Measurements from ENCODE around the gene PTMA.
"Not testable (repeated sequence)": the region's sequence is repeated elsewhere in the genome, so short reads cannot be mapped to it uniquely, and the experiment has no call there.

Gene PTMA

DNA sequence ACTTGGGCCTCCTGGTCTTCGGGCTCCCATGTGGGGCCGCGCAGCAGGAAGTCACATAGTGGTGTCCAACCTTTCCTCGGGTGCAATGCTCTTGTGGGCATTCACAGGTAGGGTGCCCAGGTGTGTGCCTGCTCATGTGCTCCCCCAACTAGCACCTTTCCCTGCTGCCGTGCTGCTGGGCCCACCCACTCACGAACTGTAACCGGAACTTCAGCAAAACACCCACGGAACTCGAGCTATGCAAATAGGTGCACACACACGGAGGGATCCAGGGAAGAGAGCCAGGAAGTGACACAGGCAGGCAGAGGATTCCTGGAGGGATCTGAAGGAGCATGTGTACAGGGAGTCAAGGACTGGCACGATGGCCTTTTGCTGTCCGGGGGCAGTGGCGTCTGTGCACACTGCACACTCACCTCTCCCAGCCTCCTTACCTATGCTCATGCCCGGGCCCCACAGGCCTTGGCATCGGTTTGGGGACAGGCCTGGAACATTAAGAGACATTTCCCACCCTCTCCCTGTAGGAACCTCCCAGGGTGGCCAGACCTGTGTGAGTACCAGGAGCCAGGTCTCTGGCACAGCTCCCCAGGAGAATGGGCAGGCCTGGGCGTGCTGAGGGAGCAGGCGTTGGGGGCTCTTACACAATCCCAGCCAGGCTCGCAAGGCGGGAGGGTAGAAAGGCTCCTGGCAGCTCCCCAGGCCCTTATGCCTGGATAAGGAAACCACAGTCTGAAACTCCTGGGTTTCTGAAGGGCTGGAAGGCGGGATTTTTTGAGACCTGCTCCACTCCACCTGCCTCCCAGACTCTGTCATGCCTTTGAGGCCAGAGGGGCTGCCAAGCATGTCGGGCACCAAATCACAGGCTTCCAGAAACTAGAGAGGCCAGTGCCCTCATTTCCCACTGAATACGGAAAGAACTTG, 6.6 kb upstream of the PTMA start:
- DNase-seq: peak in 1 of 2 experiments; percentile 27

DNA sequence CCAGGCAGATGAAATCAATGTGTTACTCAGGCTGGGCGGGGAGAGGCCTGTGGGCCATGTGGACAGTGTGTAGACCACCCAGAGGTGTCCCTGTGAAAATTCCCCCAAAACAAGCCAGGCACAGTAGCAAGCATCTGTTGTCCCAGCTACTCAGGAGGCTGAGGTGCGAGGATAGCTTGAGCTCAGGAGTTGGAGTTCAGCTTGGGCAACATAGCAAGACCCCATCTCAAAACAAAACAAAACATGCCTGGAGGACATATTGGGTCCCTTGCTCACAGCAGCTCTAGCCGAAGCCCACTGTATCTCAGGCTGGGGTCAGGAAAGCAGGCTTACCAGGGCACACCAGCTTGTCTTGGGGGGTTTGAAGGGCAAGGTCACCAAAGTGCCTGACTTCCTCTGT, 4.3 kb upstream of the PTMA start:
- no peak for DNase-seq

DNA sequence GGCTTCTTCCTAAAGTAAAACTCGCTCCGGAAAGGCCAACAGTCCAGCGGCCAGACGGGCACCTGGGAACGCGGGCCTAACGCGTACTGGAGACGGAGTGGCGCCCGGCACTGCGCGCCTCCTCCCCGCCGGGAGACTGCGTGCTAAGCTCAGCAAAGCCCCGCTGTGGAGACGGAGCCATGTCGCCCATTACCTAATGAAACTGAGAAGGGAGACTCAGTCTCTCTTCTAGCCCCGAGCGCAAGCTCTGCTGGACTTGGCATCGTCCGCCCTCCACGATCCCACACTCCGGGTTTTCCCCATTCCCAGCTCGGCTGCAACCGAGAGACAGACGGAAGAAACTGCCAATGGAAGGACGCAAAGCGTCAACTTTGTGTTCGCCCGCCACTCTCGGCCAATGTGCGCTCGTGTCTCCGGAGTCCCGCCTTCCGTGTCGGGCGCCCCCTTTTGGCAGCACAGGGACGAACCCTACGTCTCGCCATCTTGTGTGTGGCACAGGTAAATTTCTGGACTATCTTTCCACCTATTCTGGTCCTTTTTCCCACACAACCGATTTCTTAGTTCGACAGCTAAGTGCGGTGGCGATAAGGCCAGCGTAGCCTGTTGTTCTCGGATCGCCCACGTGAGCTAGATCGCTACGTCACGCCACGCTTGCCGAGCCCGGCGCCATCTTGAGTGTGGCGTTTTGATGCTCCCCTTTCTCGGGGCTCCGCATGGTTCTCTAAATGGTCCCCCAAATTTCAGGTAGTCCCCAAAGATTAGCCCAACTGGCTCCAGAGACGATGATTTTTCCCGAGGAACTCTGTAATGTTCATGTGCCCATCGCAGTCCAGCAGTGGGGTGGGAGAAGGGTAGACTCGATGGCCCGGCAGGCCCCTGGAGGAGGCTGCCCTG, 1.3 kb upstream of the PTMA start:
- DNase-seq: peak; percentile 86

DNA sequence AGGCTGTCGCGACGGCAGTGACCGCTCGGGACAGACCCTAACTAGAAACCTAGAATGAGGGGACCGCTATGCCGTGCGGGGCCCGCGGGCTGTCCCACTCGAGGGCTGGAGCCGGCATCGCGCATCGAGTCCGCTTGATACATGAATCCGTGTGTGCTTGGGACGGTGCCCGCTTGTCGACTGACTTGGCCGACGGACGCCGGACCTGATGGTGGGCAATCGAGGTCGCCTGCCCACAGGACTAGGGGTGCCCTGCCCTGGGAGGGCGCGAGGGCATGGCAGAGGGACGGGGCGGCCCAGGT, 749 bp upstream of the PTMA start:
- no peak for DNase-seq

DNA sequence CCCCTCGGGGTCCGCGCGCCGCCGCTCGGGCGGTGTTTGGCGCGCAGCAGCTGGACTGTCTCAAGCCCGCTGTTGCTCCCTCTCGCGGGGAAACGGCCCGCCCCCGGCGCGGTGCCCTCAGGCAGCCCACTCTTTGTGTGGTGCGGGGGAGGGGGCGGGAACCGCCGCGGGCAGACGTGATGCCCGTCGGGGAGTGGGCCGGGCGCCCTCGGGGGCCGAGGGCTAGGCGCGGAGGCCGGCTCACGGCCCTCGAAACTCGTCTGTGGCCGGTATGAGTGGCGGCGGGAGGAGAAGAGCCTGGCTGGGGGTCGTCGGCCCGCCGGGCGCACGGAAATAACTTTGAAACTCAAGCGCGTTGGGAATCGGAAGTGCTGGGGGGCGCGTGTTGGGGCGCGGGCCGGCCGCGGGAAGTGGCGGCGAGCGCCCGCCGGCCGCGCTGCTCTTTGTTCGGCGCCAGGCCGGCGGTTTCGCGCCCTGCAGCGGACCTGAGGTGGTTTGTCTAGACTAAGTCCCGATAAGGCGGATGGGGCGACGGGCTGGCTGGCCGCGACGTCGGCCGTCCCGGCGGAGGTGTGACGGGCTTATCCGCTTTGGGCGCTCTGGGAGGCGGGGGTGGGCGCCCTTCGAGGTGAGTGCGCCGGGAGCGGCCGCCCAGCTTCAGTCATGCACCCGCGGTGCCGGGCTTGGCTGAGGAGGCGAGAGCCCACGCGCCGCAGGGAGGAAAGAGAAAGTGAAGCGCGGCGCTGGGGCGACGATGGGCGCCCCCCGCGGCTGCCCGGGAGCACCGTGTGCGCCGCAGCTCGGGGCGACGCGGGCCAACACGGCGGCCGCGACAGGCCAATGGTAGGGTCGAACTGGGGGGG, 679 bp downstream of the PTMA start:
- no peak for DNase-seq

DNA sequence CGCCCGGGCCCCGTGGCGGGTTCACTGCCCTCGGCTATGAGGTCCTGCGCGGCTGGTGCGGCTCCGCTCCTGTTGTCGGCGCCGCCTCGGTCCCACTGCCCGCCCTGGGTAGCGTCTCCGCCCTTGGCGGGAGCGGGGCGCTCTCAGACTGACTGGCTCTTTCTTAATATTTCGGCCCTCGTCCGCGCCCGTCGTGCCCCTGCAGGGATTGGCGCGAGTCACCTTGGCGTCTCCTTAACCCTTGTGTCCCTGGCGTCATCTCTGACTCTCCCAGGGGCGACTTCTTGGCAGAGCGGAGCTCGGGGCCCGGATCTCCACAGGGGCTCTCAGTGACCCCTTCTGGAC, 1.3 kb downstream of the PTMA start:
- DNase-seq: no peak

DNA sequence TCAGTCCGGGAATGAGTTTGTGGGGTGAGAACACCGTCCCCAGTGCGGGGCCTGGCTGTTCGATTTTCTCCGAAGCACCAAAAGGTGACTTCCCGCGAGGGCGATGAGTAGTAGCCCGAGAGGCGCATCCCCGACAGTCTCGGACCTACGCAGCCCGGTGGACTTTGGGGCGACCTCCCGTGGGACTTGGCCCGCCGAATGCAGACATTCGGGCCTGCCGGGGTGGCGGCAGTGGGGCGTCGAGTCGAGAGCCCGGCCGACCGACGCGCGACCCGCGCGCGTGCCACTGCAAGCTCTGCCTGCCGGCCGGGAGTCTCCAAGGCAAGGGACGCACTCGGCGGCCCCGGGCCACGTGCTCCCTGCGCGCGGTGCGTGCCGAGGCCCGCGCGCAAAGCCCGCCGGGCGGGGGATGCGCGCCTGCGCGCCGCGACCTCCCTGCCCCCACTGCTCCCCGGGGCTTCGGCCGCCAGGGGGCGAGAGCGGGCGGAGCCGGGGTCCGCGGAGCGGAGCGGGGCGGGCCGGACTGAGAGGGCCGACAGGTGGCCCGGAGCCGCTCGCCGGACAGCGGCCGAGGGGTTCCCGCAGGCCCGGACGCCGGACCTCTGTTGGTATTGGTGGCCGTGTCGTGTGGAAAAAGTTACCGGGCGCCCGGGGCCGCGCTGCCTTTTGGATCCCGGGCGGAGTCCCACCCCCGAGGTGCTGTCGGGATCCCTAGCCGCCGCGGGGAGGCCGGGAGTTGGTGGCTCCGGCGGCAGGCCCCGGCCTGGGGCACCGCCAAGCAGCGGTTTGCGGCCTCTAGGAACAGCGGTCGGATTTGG, 1.9 kb downstream of the PTMA start:
- DNase-seq: peak in 1 of 2 experiments; percentile 45

DNA sequence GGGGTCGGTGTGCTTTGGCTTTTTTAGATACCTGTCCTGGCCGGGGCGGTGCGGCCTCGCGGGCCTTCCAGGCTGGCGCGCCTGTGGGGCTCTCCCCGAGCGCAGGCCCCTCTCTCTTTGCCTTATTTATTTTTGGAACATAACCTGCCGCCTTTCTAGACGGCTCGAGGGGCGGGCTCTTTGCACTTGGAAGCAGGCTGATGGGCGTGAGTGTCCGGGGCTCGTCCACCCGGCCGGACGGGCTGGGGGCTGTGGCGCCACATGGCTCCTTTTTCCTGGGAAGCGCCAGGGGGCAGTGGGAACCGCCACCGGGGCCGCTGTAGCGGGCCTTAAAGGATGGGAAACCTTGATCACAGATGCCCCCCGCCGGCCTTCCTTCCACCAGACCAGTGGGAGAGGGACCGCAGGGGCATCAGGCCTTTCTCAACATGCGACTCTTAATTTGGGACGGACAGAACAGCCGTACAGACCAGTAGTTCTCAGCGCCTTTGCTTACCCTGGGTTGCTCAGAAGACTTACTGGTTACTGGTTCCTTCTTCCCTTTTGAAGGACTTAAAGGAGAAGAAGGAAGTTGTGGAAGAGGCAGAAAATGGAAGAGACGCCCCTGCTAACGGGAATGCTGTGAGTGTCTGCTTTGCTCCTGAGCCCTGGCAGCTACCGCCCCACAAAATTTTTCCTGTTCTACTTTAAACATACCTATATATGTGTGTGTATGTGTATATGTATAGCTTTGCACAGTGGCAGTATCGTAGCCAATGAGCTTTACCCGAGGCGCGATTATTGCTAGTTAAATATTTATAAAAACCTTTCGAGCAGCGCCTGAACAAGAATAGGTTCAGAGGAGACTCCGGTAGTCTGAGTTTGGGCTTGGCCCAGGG, 2.7 kb downstream of the PTMA start:
- DNase-seq: no peak

DNA sequence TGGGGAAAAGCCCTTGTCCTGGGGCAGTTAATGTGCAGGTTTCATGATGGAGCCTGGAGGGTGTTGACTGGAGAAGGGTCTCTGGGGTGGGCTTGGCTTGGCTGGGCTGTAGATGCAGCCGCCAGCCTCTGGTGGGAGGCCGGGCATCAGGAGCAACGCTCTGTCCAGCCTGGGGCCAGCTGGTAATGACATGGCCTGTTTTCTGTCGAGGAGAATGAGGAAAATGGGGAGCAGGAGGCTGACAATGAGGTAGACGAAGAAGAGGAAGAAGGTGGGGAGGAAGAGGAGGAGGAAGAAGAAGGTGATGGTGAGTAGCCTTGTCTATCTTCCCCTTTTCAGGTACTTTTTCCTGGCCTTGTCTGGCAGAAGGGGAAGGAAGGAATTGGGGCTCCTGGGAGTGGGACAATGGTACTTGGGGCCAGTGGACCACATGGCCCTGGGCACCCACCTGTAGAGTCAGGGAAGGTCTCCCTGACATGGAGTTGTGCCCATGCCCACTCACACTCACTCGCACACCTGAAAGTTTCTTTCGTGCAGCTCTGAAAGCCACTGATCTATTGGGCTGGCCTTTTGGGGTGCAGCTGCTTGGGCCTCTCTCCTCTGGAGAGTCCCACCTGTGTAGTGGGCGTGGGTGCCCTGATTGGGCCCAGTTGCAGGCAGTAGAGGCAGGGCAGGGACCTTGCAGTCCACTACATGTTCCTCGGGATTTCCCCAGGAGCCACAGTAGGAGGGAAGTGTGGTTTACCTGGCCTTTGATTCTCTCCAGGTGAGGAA, 3.5 kb downstream of the PTMA start:
- DNase-seq: no peak

DNA sequence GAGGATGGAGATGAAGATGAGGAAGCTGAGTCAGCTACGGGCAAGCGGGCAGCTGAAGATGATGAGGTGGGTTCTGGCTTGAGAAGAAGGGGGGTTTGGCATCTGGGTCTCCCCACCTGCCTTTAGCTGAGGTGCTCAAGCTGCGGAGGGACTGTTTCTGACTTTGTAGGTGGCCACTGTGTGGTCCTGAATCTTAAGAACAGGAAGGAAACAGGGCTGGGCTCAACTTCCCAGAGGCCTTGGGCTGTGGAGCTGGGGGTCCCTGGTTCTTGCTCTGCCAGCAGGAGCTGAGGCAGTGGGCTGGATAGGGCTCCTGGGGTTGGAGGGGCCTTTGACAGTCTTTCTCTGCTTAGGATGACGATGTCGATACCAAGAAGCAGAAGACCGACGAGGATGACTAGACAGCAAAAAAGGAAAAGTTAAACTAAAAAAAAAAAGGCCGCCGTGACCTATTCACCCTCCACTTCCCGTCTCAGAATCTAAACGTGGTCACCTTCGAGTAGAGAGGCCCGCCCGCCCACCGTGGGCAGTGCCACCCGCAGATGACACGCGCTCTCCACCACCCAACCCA, 4.2 kb downstream of the PTMA start:
- DNase-seq: not testable (repeated sequence)

DNA sequence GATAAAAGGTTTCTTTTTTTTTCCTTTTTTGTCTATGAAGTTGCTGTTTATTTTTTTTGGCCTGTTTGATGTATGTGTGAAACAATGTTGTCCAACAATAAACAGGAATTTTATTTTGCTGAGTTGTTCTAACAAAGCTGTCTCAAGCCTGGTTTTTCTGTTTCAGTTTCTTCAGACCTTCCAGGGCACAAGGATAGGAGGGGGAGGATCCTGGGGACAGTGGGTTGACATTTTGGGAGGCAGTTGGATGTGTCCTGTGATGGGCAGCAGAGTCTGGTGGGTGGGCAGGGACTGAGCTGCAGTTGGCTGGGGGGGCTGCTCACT, 5.0 kb downstream of the PTMA start:
- DNase-seq: not testable (repeated sequence)

DNA sequence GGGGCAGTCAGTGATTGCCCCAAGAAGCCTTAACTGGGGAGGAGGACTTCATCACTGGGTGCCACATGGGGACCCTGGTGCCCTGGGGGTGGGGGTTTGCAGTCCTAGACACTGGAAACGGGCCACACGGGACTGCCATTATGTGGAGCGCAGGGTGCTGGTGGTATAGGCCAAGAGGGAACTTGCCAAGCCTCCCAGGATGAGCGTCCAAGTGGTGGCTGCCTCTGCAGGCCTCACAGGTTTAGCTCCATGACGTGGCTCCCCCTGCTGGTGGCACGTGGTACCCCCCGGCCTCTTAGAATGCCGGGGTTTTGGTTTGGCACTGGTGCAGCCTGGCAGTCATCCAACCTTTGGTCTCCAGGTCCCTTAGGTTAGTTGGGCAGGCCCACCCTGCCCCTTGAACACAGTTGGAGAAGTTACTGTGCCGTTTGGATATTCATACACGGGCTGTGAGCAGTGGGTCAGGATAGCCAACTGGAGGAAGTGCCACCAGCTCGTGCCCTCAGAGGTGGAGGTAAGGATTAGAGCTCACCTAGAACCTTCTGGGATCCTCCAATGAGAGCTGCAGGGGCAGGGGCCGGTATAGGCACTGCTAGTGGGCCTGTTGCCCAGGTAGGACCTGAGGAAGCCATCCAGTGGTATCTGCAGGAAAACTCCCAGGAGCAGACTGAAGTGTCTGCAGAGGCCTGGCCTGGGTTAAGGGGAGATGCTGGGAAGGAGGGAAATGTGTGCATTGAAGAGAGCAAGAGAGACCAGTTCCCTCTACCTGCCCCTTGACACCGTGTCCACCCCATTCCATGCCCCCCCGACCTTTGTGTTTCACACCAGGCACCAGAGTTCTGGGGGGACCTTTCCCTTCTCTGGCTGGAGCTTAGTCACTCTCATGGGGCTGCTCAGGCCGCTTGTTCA, 5.7 kb downstream of the PTMA start:
- DNase-seq: peak; percentile 50 to 55

DNA sequence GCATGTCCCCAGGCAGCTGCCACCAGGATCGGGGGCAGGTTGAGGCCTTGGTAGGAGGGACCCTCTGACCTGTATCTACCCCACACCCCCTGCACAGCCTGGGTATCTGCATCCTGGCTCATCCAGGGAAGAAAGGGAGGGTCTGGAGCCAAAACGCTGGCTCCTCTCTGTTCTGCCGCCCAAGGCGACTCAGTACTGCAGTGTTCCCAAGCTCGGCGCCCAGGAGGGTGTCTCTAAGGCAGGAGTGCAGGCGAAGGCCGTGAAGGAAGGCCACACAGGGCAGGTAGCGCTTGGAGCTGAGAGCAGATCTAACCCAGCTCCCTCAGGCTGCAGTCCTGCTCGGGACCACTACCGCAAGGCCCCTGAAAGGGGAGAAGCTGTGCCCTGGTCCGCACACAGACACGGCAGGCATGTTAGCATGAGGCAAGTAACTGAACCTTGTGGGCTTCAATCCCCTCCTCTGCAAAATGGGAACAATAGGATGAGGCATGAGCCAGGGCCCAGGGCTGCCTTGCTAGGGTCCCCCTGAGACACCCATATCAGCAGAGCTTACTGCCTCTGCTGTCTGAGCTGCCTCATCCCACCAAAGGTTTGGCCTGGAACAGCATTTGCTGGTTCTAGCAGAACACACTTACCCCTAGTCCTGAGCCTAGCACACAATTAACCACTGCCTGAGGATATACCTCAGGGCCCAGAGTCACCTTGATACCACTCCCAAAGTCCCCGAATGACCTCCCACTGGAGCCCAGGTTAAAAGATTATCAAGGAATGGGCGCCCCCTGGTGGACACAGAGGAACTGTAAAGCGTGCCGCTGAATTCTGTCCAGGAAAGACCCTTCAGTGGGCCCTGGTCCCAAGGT, 6.5 kb downstream of the PTMA start:
- peak; percentile 26 to 40 for DNase-seq

DNA sequence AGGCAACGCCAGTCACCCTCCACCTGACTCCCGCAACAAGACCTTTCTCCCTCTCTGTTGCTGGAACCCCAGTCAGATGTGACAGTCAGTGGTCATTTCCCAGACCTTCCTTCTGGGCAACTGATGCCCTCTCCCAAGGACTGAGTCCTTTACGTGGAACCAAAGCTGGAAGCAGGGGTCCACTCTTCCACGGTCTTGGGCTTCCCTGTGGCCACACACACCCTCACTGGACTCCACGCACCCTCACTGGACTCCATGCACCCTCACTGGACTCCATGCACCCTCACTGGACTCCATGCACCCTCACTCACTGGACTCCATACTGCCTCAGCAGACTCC, 7.1 kb downstream of the PTMA start:
- DNase-seq: no peak

DNA sequence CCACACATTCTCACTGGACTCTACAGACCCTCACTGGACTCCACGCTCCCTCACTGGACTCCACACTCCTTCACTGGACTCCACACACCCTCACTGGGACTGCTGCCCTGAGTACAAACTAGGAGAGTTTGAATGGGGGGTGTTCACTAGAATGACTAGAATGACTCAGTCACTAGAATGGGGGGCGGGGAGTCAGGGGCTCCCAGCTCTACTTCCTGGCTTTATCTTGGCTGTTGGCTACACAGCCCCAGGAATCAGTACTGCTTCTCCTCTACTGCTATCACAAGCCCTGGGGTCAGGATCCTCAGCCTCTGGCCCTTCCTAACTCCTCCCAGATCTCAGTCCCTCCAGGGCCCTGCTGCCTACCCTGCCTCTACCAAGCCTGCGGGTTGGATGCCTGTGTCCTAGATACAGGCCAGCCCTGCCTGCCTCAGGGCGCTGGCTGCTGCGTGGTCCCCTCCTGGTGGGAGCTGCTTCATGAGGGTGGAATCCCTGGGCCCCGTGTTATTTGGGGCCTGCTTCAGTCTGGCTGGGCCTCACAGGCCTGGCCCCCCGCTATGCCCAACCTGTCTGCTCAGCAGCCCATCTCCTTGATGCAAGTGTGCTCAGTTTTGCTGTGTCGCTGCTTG, 7.8 kb downstream of the PTMA start:
- no peak for DNase-seq

DNA sequence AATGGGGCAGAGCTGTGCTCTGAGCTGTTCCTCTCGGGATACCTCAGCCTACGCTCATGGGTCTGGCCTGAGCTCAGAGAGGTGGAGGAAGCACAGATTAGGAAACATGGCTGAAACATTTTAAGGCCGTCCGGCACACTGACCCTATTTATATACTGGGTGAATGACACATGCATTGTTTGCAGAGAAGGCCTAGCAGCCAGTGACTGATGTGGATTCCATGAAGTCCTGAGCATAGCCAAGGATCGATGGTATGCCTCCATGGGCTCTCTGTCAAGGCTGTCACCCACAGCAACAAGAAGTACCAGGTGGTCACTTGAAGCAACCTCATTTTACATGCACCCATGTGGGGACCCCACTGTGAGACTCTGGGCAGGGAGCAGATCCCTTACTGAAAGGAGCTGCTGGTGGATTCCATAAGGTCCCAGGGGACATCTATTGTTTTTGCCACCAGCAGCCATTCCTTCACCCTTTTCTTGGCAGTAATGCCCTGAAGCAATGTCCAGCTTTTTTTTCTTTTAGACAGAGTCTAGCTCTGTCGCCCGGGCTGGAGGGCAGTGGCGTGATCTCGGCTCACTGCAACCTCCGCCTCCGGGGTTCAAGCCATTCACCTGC, 8.4 kb downstream of the PTMA start:
- DNase-seq: no peak
